Measurements from ENCODE around the gene GAS2L2. TPM values are rescaled to one million over a fixed set of nuclear protein-coding genes. Genes with fewer than 3 reads are reported as not detected.

GAS2L2 gene
- total RNA-seq, 4 donors from 2014 or later: 0.22 to 0.51 TPM; not detected in 2

- TF ChIP-seq CTCF (IDR thresholded peaks at IDR 0.05; ENCODE audit: low read depth): no peak
These were observed 3.3 kb downstream of the GAS2L2 start for GRCh38 chr17:35749560-35750412.

DNA sequence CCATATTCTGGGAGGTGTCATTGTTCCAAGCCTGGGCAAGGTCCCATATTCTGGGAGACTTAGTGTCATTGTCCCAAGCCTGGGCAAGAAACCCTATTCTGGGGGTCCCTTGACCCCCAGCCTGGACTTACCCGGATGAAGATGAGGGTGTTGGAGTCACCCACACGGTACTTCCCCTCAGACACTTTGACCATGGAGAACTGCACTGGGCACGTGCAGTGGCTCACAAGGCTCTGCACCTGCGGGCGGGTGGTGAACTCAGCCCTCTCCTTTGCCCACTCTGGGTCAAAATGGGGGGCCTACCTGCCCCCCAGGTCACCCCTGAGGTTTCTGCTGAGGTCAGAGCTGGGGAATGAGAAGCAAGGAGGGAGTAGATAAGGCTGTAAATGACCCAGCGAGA, 4.1 kb downstream of the GAS2L2 start:
- TF ChIP-seq CTCF (IDR thresholded peaks at IDR 0.05; ENCODE audit: low read depth): no peak

DNA sequence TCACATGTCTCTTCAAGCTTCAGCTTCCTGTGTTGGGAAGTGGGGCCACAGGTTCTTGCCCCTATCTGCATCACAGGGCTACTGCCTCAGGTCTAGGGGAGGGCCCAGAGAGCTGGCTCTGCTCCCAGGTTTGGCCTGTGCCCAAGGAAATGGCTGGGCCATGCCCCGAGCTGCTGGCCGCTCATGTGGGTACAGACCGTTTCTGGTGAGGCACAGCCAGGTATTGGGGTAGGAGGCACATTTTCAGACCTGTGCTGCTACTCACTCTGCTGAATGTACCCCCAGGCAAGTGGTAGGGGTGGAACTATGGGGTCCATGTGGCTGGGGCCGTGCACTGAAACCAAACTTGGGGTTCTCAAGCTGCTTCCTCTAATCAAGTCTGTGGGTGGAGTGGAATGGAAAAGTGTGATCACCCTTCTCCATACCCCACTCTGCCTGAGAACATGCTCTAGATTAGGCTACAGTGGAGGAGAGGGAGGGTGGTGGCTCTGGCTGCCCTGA, 4.6 kb downstream of the GAS2L2 start:
- TF ChIP-seq CTCF (IDR thresholded peaks at IDR 0.05; ENCODE audit: low read depth): no peak

DNA sequence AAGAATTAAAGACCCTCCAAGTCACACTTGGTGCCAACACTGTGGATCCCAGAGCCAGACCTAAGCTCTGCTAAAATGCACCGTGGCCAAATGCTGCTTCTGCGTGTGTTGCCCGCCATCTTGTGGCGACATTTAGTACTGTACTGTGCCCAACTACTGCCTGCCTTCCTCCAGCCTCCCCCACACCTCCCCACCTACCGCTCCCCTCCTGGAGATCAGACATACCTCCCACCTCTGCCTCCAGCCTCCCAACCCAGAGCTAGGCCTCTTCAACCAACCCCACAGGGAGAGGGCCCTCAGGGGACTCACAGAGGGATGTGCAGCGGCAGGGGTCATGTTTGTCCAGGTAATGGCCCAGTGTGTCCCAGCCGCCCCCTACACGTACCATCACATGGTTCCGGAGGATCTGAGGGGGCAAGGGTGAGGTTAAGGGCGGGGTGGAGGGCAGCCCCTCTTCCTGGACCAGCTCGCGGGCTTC, 5.5 kb downstream of the GAS2L2 start:
- no peak for TF ChIP-seq CTCF (IDR thresholded peaks at IDR 0.05; ENCODE audit: low read depth)

DNA sequence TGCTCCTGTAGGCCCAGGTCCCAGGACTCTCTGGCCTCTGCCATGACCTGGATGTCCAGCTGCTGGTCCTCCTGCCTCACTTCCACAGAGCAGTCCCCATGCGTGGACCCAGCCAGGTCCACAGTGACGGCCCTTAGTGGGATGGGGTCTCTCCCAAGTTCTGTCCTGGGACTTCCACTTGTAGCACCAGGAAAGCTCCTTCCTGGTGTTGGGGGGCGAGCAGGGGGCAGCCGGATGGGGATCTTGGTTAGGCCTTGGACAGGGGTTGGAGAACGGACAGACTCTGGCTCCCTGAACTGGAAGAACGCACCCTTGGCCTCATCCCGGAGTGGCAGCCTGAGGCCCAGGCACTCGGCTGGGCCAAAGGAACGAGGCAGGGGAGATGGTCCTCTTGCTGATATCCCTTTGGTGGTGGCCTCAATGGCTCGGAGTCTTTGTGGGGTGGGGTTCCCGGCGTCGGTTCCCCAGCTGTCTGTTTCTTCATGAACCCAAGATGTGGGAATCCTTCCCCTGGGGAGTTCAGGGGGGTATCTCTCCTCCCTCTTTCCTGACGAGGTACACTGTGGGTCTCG, 7.2 kb downstream of the GAS2L2 start:
- TF ChIP-seq CTCF (IDR thresholded peaks at IDR 0.05; ENCODE audit: low read depth): no peak

- TF ChIP-seq CTCF (IDR thresholded peaks at IDR 0.05; ENCODE audit: low read depth): no peak
These were observed 7.8 kb downstream of the GAS2L2 start for GRCh38 chr17:35745246-35745645.

GRCh38 chr17:35744830-35745229, 8.2 kb downstream of the GAS2L2 start:
- TF ChIP-seq CTCF (IDR thresholded peaks at IDR 0.05; ENCODE audit: low read depth): no peak

Measured in subcutaneous adipose tissue (tissue), 4 donors.